Naive thymus-derived CD4-positive, alpha-beta T cell (primary cell): ENCODE data around the gene DOCK2. TPM values are rescaled to one million over a fixed set of nuclear protein-coding genes. Genes with fewer than 3 reads are reported as not detected.
A peak's percentile ranks its signal among the peaks of the same experiment; 100 is the strongest.
"Not testable (repeated sequence)": the region's sequence is repeated elsewhere in the genome, so short reads cannot be mapped to it uniquely, and the experiment has no call there.

Experiments used
- ATAC-seq: fragments of 150-1000 bp; cut with Tn5 transposase; 2 replicates; pipeline ENCODE4 v1.10.0; 2021; ENCODE audit warnings: mild to moderate bottlenecking, moderate library complexity
- CTCF ChIA-PET: fragments of 350-600 bp; sonication (Branson Sonifier 250); formaldehyde crosslinking; loops from one replicate; lab custom pipeline; 2021; ENCODE audit warnings: antibody characterized with exemption; lab: Charles Lee
- POLR2A ChIA-PET: fragments of 350-600 bp; sonication (Branson Sonifier 250); formaldehyde crosslinking; loops from one replicate; lab custom pipeline; 2021; ENCODE audit warnings: antibody characterized with exemption, inconsistent platforms; lab: Charles Lee
- DNase-seq, 9 donors: peaks; one replicate each; pipeline versions ENCODE4 v3.0.0 to v3.0.0-alpha.2; 2020 to 2022; ENCODE audit warnings: mixed read lengths in 1 of 9
- H3K27ac ChIP-seq: one replicate; pipeline ENCODE4 v1.7.0; 2013; ENCODE audit warnings: mild to moderate bottlenecking, low read depth, low read length, moderate library complexity
- H3K27me3 ChIP-seq, 2 donors: one replicate each; pipeline ENCODE4 v1.7.0; 2013; ENCODE audit warnings: low read length in 2 of 2, mild to moderate bottlenecking in 2 of 2, moderate library complexity in 2 of 2; ENCODE audit not compliant: control insufficient read depth in 2 of 2, insufficient read depth in 2 of 2
- H3K36me3 ChIP-seq, 3 experiments: 1 replicate in 2 of 3; 2 replicates in 1 of 3; pipeline ENCODE4 v1.7.0; 2013; ENCODE audit warnings: low read length in 3 of 3, mild to moderate bottlenecking in 3 of 3, moderate library complexity in 1 of 3; ENCODE audit not compliant: insufficient read depth in 3 of 3, control insufficient read depth in 2 of 3
- H3K4me1 ChIP-seq, 2 donors: one replicate each; pipeline ENCODE4 v1.7.0; 2013; ENCODE audit warnings: low read length in 2 of 2, mild to moderate bottlenecking in 2 of 2, moderate library complexity in 1 of 2; ENCODE audit not compliant: control insufficient read depth in 2 of 2, insufficient read depth in 2 of 2
- H3K4me3 ChIP-seq: 2 replicates; pipeline ENCODE4 v1.7.0; 2013; ENCODE audit warnings: mild to moderate bottlenecking, low read length
- H3K9me3 ChIP-seq, 3 experiments: 1 replicate in 2 of 3; 2 replicates in 1 of 3; pipeline ENCODE4 v1.7.0; 2013; ENCODE audit warnings: low read length in 3 of 3; ENCODE audit not compliant: control insufficient read depth in 2 of 3
- H3K27ac Mint-ChIP-seq, 9 donors: one replicate each; pipeline ENCODE4 v1.8.0; 2020 to 2022; ENCODE audit warnings: mixed read lengths in 9 of 9, mild to moderate bottlenecking in 8 of 9, moderate library complexity in 5 of 9, inconsistent platforms in 2 of 9
- H3K27me3 Mint-ChIP-seq, 5 donors: one replicate each; pipeline ENCODE4 v1.8.0; 2021 to 2022; ENCODE audit warnings: mixed read lengths in 5 of 5, mild to moderate bottlenecking in 1 of 5
- H3K36me3 Mint-ChIP-seq, 5 donors: one replicate each; pipeline ENCODE4 v1.8.0; 2020 to 2022; ENCODE audit warnings: mixed read lengths in 5 of 5, mild to moderate bottlenecking in 3 of 5, inconsistent platforms in 1 of 5
- H3K4me1 Mint-ChIP-seq, 7 donors: one replicate each; pipeline ENCODE4 v1.8.0; 2020 to 2022; ENCODE audit warnings: mixed read lengths in 7 of 7, mild to moderate bottlenecking in 3 of 7, inconsistent platforms in 1 of 7
- H3K4me3 Mint-ChIP-seq, 10 donors: one replicate each; pipeline ENCODE4 v1.8.0; 2020 to 2022; ENCODE audit warnings: mild to moderate bottlenecking in 10 of 10, mixed read lengths in 10 of 10, moderate library complexity in 6 of 10, inconsistent platforms in 2 of 10
- H3K9me3 Mint-ChIP-seq, 11 donors: one replicate each; pipeline ENCODE4 v1.8.0; 2020 to 2022; ENCODE audit warnings: mixed read lengths in 11 of 11, mild to moderate bottlenecking in 4 of 11, inconsistent platforms in 1 of 11, moderate library complexity in 1 of 11
- intact Hi-C, 2 donors: fragments of 100-400 bp; cut with micrococcal nuclease; formaldehyde crosslinking; loops; one replicate each; pipeline ENCODE4 v1.15.1; 2023
- polyA plus RNA-seq, 2 donors: library from polyadenylated mRNA; unstranded; fragments of 300-500 nt; fragmentation: Illumina TruSeq; gene quantifications; one replicate each; pipeline ENCODE4 v1.2.3, GENCODE V29; 2021
- total RNA-seq, 6 experiments: library from RNA in 5 of 6; stranded (reverse) in 5 of 6; gene quantifications; 1 replicate in 5 of 6; 2 replicates in 1 of 6; pipeline ENCODE4 v1.2.3 and lab custom pipeline; 2021 to 2026

The DOCK2 gene
- total and polyA plus RNA-seq, 7 experiments from 2014 or later = 63.7 to 345 (median 202) TPM

- no peak for DNase-seq
- H3K27ac Mint-ChIP-seq = peak overlapping the region in 2 of 9 donors; percentile 20 to 25
- no peaks in the 10 kb centered on the region for H3K27me3 ChIP-seq
- intact Hi-C loops = no loop called here
- H3K4me1 ChIP-seq = no peaks in the 10 kb centered on the region
- ChIA-PET CTCF (no interaction called here), POLR2A (no interaction called here)
- H3K36me3 Mint-ChIP-seq = peaks cover 21 to 44% (median 42%) of the 10 kb centered on the region in 5 donors
- no peak overlapping the region for H3K4me3 Mint-ChIP-seq
- ATAC-seq = no peak
- peaks cover 0 to 25% (median 12%) of the 10 kb centered on the region in 3 experiments for H3K36me3 ChIP-seq
- H3K9me3 Mint-ChIP-seq = peaks cover 0 to 2% (median 0%) of the 10 kb centered on the region in 11 donors
- no peaks in the 10 kb centered on the region for H3K27me3 Mint-ChIP-seq
- H3K27ac ChIP-seq = no peak overlapping the region
- H3K4me3 ChIP-seq = no peak overlapping the region
- no peaks in the 10 kb centered on the region for H3K9me3 ChIP-seq
- H3K4me1 Mint-ChIP-seq = peaks cover 0 to 4% (median 0%) of the 10 kb centered on the region in 7 donors
These were observed 450.2 kb downstream of the DOCK2 start for GRCh38 chr5:170087168-170087817.

GRCh38 chr5:170092455-170093101 lies 455.5 kb downstream of the DOCK2 start:
- Mint-ChIP-seq H3K36me3 (peaks cover 0 to 7% (median 1%) of the 10 kb centered on the region in 5 donors), H3K4me3 (no peak overlapping the region), H3K9me3 (no peaks in the 10 kb centered on the region), H3K27ac (no peak overlapping the region), H3K4me1 (peaks cover 0 to 8% (median 3%) of the 10 kb centered on the region in 7 donors), H3K27me3 (peaks cover 0 to 3% (median under 1%) of the 10 kb centered on the region in 5 donors)
- POLR2A ChIA-PET = no interaction called here
- DNase-seq (no peak), ATAC-seq (no peak)
- no peak overlapping the region for H3K27ac ChIP-seq
- no peaks in the 10 kb centered on the region for H3K9me3 ChIP-seq
- CTCF ChIA-PET = no interaction called here
- H3K4me3 ChIP-seq = no peak overlapping the region
- no peaks in the 10 kb centered on the region for H3K27me3 ChIP-seq
- intact Hi-C loops = no loop called here
- no peaks in the 10 kb centered on the region for H3K36me3 ChIP-seq
- no peaks in the 10 kb centered on the region for H3K4me1 ChIP-seq

- ATAC-seq, H3K27me3 ChIP-seq, POLR2A ChIA-PET, H3K4me1 ChIP-seq, H3K4me3 ChIP-seq, intact Hi-C loops, DNase-seq, H3K4me1 Mint-ChIP-seq, H3K27ac Mint-ChIP-seq, CTCF ChIA-PET, H3K36me3 ChIP-seq, H3K9me3 Mint-ChIP-seq, H3K4me3 Mint-ChIP-seq, H3K27me3 Mint-ChIP-seq, H3K9me3 ChIP-seq, H3K27ac ChIP-seq, H3K36me3 Mint-ChIP-seq: not testable (repeated sequence)
These were observed 457.3 kb downstream of the DOCK2 start for GRCh38 chr5:170094329-170094728.

- ATAC-seq = peak; percentile 67
- DNase-seq = no peak
These were observed 458.6 kb downstream of the DOCK2 start for GRCh38 chr5:170095646-170096045.

GRCh38 chr5:170097934-170098333 lies 460.9 kb downstream of the DOCK2 start:
- peaks cover 0 to 12% (median 3%) of the 10 kb centered on the region in 7 donors for H3K4me1 Mint-ChIP-seq
- no peaks in the 10 kb centered on the region for H3K27me3 ChIP-seq
- POLR2A ChIA-PET = no interaction called here
- H3K36me3 Mint-ChIP-seq = peaks cover 0 to 4% (median 0%) of the 10 kb centered on the region in 5 donors
- H3K4me3 Mint-ChIP-seq = peak overlapping the region in 1 of 10 donors; percentile 24
- CTCF ChIA-PET = interaction anchor here (1.2 to 2.1 kb wide), 2 partner anchors 241 to 323 kb away, joined by 3 to 5 read pairs; no protein-coding TSS in a partner anchor
- DNase-seq (no peak), ATAC-seq (no peak)
- no peak overlapping the region for H3K27ac ChIP-seq
- H3K4me1 ChIP-seq = no peaks in the 10 kb centered on the region
- no peaks in the 10 kb centered on the region for H3K9me3 ChIP-seq
- no peak overlapping the region for H3K27ac Mint-ChIP-seq
- H3K9me3 Mint-ChIP-seq = peaks cover 0 to 4% (median 0%) of the 10 kb centered on the region in 11 donors
- H3K4me3 ChIP-seq = no peak overlapping the region
- intact Hi-C loops = no loop called here
- H3K27me3 Mint-ChIP-seq = peaks cover 0 to 12% (median 5%) of the 10 kb centered on the region in 5 donors
- H3K36me3 ChIP-seq = no peaks in the 10 kb centered on the region

More at GRCh38 chr5:170095646-170096045, 458.6 kb downstream of the DOCK2 start:
- H3K4me1 ChIP-seq = no peaks in the 10 kb centered on the region
- no peaks in the 10 kb centered on the region for H3K9me3 ChIP-seq
- Mint-ChIP-seq H3K36me3 (peaks cover 0 to 4% (median 0%) of the 10 kb centered on the region in 5 donors), H3K9me3 (peaks cover 0 to 4% (median 0%) of the 10 kb centered on the region in 11 donors), H3K4me1 (peaks cover 0 to 12% (median 3%) of the 10 kb centered on the region in 7 donors), H3K4me3 (no peak overlapping the region), H3K27me3 (peaks cover 0 to 12% (median 5%) of the 10 kb centered on the region in 5 donors), H3K27ac (no peak overlapping the region)
- no peak overlapping the region for H3K4me3 ChIP-seq
- ChIA-PET CTCF (interaction anchor here (1.4 kb wide), 1 partner anchor 28 kb away, joined by 3 read pairs; no protein-coding TSS in a partner anchor), POLR2A (no interaction called here)
- H3K27me3 ChIP-seq = no peaks in the 10 kb centered on the region
- intact Hi-C loops = no loop called here
- H3K27ac ChIP-seq = no peak overlapping the region
- H3K36me3 ChIP-seq = no peaks in the 10 kb centered on the region

- Histone ChIP-seq H3K4me3 (no peak overlapping the region), H3K27ac (no peak overlapping the region), H3K4me1 (no peaks in the 10 kb centered on the region), H3K36me3 (no peaks in the 10 kb centered on the region), H3K9me3 (no peaks in the 10 kb centered on the region), H3K27me3 (no peaks in the 10 kb centered on the region)
- ATAC-seq = peak; percentile 65
- Mint-ChIP-seq H3K27me3 (peaks cover 3 to 16% (median 6%) of the 10 kb centered on the region in 5 donors), H3K4me1 (peaks cover 0 to 10% (median 0%) of the 10 kb centered on the region in 7 donors), H3K9me3 (peaks cover 0 to 4% (median 0%) of the 10 kb centered on the region in 11 donors), H3K27ac (peak overlapping the region in 2 of 9 donors; percentile 6 to 43), H3K36me3 (peaks cover 0 to 4% (median 0%) of the 10 kb centered on the region in 5 donors), H3K4me3 (no peak overlapping the region)
- CTCF ChIA-PET = interaction anchor here (1.3 to 2.0 kb wide), 5 partner anchors 24 to 532 kb away, joined by 3 to 7 read pairs (median 4); no protein-coding TSS in a partner anchor
- DNase-seq = peak; percentile 38 to 67 (median 64)
- intact Hi-C loops = loop anchor here (1.0 to 5.0 kb wide), 9 partner anchors 84 to 533 kb away; no protein-coding TSS in a partner anchor
- POLR2A ChIA-PET = no interaction called here
These were observed 463.2 kb downstream of the DOCK2 start for GRCh38 chr5:170100066-170100943.
